B cell (primary cell): ENCODE results near the gene RUNDC1. TPM values are rescaled to one million over a fixed set of nuclear protein-coding genes. Genes with fewer than 3 reads are reported as not detected.

ENCODE experiments used
- ATAC-seq: fragments of 200-7000 bp; cut with Tn5 transposase; one replicate; pipeline ENCODE4 v1.10.0; 2021; ENCODE audit warnings: low read depth, mild to moderate bottlenecking, moderate number of reproducible peaks, moderate library complexity
- CTCF ChIA-PET: fragments of 350-600 bp; sonication (Branson Sonifier 250); formaldehyde crosslinking; loops from one replicate; lab custom pipeline; 2021; ENCODE audit warnings: antibody characterized with exemption, inconsistent platforms; lab: Charles Lee
- POLR2A ChIA-PET: fragments of 350-600 bp; sonication (Branson Sonifier 250); formaldehyde crosslinking; loops from one replicate; lab custom pipeline; 2021; ENCODE audit warnings: antibody characterized with exemption; lab: Charles Lee
- DNase-seq: peaks from one replicate; pipeline ENCODE4 v3.0.0; 2013
- H2AFZ ChIP-seq: 2 replicates; pipeline ENCODE4 v1.6.1; 2012; ENCODE audit warnings: mild to moderate bottlenecking, low read depth, low read length; ENCODE audit not compliant: insufficient read depth, poor library complexity, severe bottlenecking
- H3K27ac ChIP-seq, 2 donors: 1 replicate in 1 of 2; 2 replicates in 1 of 2; pipeline ENCODE4 v1.5.1; 2012 to 2013; ENCODE audit warnings: low read length in 2 of 2, mild to moderate bottlenecking in 2 of 2, moderate library complexity in 1 of 2
- H3K27me3 ChIP-seq, 4 experiments: fragments of 200-600 bp in 1 of 4; sonication (generic) in 1 of 4; replicated peaks in 1 of 4; 1 replicate in 2 of 4; 2 replicates in 2 of 4; pipeline versions ENCODE4 v1.6.1 to v1.7.0; 2013 to 2016; ENCODE audit warnings: low read length in 3 of 4, mild to moderate bottlenecking in 2 of 4, mixed read lengths in 1 of 4, moderate library complexity in 1 of 4; ENCODE audit not compliant: insufficient read depth in 4 of 4, control insufficient read depth in 3 of 4; ENCODE audit errors: control extremely low read depth in 1 of 4
- H3K36me3 ChIP-seq, 2 experiments: replicated peaks in 1 of 2; 1 replicate in 1 of 2; 2 replicates in 1 of 2; pipeline versions ENCODE4 v1.6.1 to v1.7.1; 2013; ENCODE audit warnings: low read length in 1 of 2; ENCODE audit not compliant: insufficient read depth in 2 of 2, control insufficient read depth in 1 of 2; ENCODE audit errors: control extremely low read depth in 1 of 2, extremely low read depth in 1 of 2
- H3K4me1 ChIP-seq, 2 donors: fragments of 200-600 bp in 1 of 2; sonication (generic) in 1 of 2; 1 replicate in 1 of 2; 2 replicates in 1 of 2; pipeline versions ENCODE4 v1.5.1 to v1.6.1; 2013 to 2017; ENCODE audit warnings: low read length in 2 of 2; ENCODE audit not compliant: control insufficient read depth in 2 of 2, insufficient read depth in 2 of 2
- H3K4me2 ChIP-seq: replicated peaks from 2 replicates; pipeline ENCODE3; 2012; ENCODE audit warnings: mild to moderate bottlenecking, low read depth, low read length; ENCODE audit not compliant: poor library complexity, severe bottlenecking
- H3K4me3 ChIP-seq, 5 experiments: fragments of 200-600 bp in 1 of 5; sonication (generic) in 1 of 5; 1 replicate in 3 of 5; 2 replicates in 2 of 5; pipeline versions ENCODE4 v1.5.1 to v1.7.0; 2011 to 2016; ENCODE audit warnings: low read length in 4 of 5, mild to moderate bottlenecking in 4 of 5, low read depth in 2 of 5, control low read depth in 1 of 5, moderate library complexity in 1 of 5; ENCODE audit not compliant: insufficient read depth in 1 of 5; ENCODE audit errors: control extremely low read depth in 1 of 5, extremely low read depth in 1 of 5
- H3K79me2 ChIP-seq: fragments of 200-600 bp; sonication (generic); one replicate; pipeline ENCODE4 v1.6.0; 2016; ENCODE audit warnings: low read length; ENCODE audit not compliant: control insufficient read depth, insufficient read depth
- H3K9ac ChIP-seq: fragments of 200-600 bp; sonication (generic); 2 replicates; pipeline ENCODE4 v1.6.1; 2017; ENCODE audit warnings: mild to moderate bottlenecking, low read length, moderate library complexity
- H3K9me3 ChIP-seq, 3 donors: one replicate each; pipeline versions ENCODE4 v1.6.1 to v1.7.1; 2013; ENCODE audit warnings: low read length in 2 of 3; ENCODE audit not compliant: control insufficient read depth in 2 of 3, insufficient read depth in 1 of 3; ENCODE audit errors: control extremely low read depth in 1 of 3
- H4K20me1 ChIP-seq: 2 replicates; pipeline ENCODE4 v1.6.0; 2012; ENCODE audit warnings: mild to moderate bottlenecking, low read length; ENCODE audit not compliant: insufficient read depth, control insufficient read depth, poor library complexity, severe bottlenecking
- H3K27ac Mint-ChIP-seq: one replicate; pipeline ENCODE4 v1.8.0; 2021; ENCODE audit warnings: mixed read lengths
- H3K27me3 Mint-ChIP-seq: one replicate; pipeline ENCODE4 v1.8.0; 2021; ENCODE audit warnings: mixed read lengths
- H3K4me1 Mint-ChIP-seq: one replicate; pipeline ENCODE4 v1.8.0; 2021; ENCODE audit warnings: mixed read lengths
- H3K4me3 Mint-ChIP-seq: one replicate; pipeline ENCODE4 v1.8.0; 2021; ENCODE audit warnings: mixed read lengths
- H3K9me3 Mint-ChIP-seq: one replicate; pipeline ENCODE4 v1.8.0; 2022; ENCODE audit warnings: mixed read lengths; ENCODE audit not compliant: insufficient read depth
- CTCF ChIP-seq: fragments of 200-600 bp; IDR thresholded peaks from one replicate; pipeline ENCODE4 v1.8.0; 2022; ENCODE audit warnings: antibody characterized with exemption, mild to moderate bottlenecking
- EZH2 ChIP-seq: IDR thresholded peaks from 2 replicates; pipeline ENCODE4 v1.6.1; 2012; ENCODE audit warnings: borderline replicate concordance, low read depth, mild to moderate bottlenecking, moderate library complexity, low read length; ENCODE audit not compliant: insufficient read depth, poor library complexity, severe bottlenecking
- WGBS: methylation state at CpG from one replicate; pipeline ENCODE4 v1.1.5; 2013; ENCODE audit warnings: missing lambda C conversion rate; ENCODE audit not compliant: insufficient coverage; 5-methylcytosine and 5-hydroxymethylcytosine counted together
- intact Hi-C: fragments of 100-400 bp; cut with micrococcal nuclease; formaldehyde crosslinking; loops from one replicate; pipeline ENCODE4 v1.10.0; 2022
- polyA plus RNA-seq: library from polyadenylated mRNA; depleted of rRNA; stranded (reverse); fragments of >200 nt; gene quantifications from 2 replicates; pipeline ENCODE4 v1.2.3, GENCODE V29; 2012
- total RNA-seq, 2 donors: library from RNA; stranded (reverse); fragments of 120-200 nt in 1 of 2; gene quantifications; 1 replicate in 1 of 2; 2 replicates in 1 of 2; pipeline versions ENCODE4 v1.2.3 to v1.2.4, GENCODE V29; 2013 to 2022

Gene RUNDC1
- total and polyA plus RNA-seq, 2 donors (not counting 1 experiment from before 2014, with no cell fraction given), result 14.6 to 43.7 TPM

- intact Hi-C loops, result no loop called here
- H3K9ac ChIP-seq, result no peak overlapping the region
- no CpG with 5 or more reads among the region's 3 CpGs for WGBS
Observed at GRCh38 chr17:43034894-43035293, 54.5 kb downstream of the RUNDC1 start.

DNA sequence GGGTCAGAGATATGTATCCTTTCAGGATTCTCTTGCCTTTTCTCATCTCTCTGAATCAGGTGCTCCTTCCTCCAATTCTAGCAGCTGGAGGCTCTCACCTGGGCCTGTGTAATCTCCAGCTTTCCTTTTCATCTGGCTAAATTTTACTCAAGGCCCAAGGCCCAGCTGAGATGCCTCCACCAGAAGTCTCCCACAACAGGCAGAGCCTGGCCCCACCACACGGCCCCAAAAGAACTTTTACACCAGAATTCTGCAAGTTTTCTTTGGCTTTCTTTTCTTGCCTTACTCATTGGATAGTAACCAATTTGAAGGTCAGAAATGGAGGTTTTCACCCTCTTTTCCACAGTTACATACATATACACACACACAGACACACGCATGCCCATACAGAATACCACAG, 59.3 kb downstream of the RUNDC1 start:
- TF ChIP-seq CTCF, result no peak
- no peak for TF ChIP-seq EZH2
- H3K9me3 ChIP-seq, result no peaks in the 10 kb centered on the region
- DNase-seq (no peak), ATAC-seq (no peak)
- no peaks in the 10 kb centered on the region for H3K27me3 ChIP-seq
- H3K36me3 ChIP-seq, result no peaks in the 10 kb centered on the region
- H3K27ac Mint-ChIP-seq, result no peak overlapping the region
- no peaks in the 10 kb centered on the region for H3K79me2 ChIP-seq
- no peaks in the 10 kb centered on the region for H3K4me1 ChIP-seq
- no peaks in the 10 kb centered on the region for H3K4me1 Mint-ChIP-seq
- no peak overlapping the region for H3K9ac ChIP-seq
- H3K4me3 ChIP-seq, result no peak overlapping the region
- intact Hi-C loops, result no loop called here
- no peak overlapping the region for H3K4me3 Mint-ChIP-seq
- no peak overlapping the region for H3K4me2 ChIP-seq
- no peaks in the 10 kb centered on the region for H3K27me3 Mint-ChIP-seq
- ChIA-PET POLR2A (no interaction called here), CTCF (no interaction called here)
- no peak overlapping the region for H3K27ac ChIP-seq
- H4K20me1 ChIP-seq, result no peaks in the 10 kb centered on the region
- H2AFZ ChIP-seq, result no peak overlapping the region
- no peaks in the 10 kb centered on the region for H3K9me3 Mint-ChIP-seq
- WGBS, result 100% methylated on average over 1 of the region's 2 CpGs

More at GRCh38 chr17:43034894-43035293, 54.5 kb downstream of the RUNDC1 start:
- Mint-ChIP-seq H3K9me3 (no peaks in the 10 kb centered on the region), H3K27me3 (no peaks in the 10 kb centered on the region), H3K27ac (no peak overlapping the region), H3K4me1 (no peaks in the 10 kb centered on the region), H3K4me3 (no peak overlapping the region)
- POLR2A ChIA-PET, result no interaction called here
- CTCF ChIA-PET, result no interaction called here
- Histone ChIP-seq H3K27ac (no peak overlapping the region), H3K79me2 (no peaks in the 10 kb centered on the region), H3K36me3 (no peaks in the 10 kb centered on the region), H3K4me3 (no peak overlapping the region), H2AFZ (no peak overlapping the region), H4K20me1 (no peaks in the 10 kb centered on the region), H3K27me3 (no peaks in the 10 kb centered on the region), H3K4me2 (no peak overlapping the region), H3K9me3 (no peaks in the 10 kb centered on the region), H3K4me1 (no peaks in the 10 kb centered on the region)
- no peak for DNase-seq
- TF ChIP-seq EZH2 (no peak), CTCF (no peak)
- no peak for ATAC-seq
